T-helper 1 cell treated with Interleukin-12 subunit alpha and Interleukin-12 subunit beta and Interleukin-4 antibody, amounts not matched to agents 30 μg/mL and 1 μg/mL, for 36 hours (primary cell): Measurements from ENCODE around the gene DENND1B.
"Not testable (repeated sequence)": the region's sequence is repeated elsewhere in the genome, so short reads cannot be mapped to it uniquely, and the experiment has no call there.

Source experiments
- H3K27ac Mint-ChIP-seq: one replicate; pipeline ENCODE4 v1.8.0; 2021; ENCODE audit warnings: mild to moderate bottlenecking, mixed read lengths
- H3K27me3 Mint-ChIP-seq: one replicate; pipeline ENCODE4 v1.8.0; 2021; ENCODE audit warnings: low read depth, mixed read lengths
- H3K36me3 Mint-ChIP-seq: one replicate; pipeline ENCODE4 v1.8.0; 2021; ENCODE audit warnings: low read depth, mixed read lengths
- H3K4me1 Mint-ChIP-seq: one replicate; pipeline ENCODE4 v1.8.0; 2021; ENCODE audit warnings: low read depth, mixed read lengths
- H3K4me3 Mint-ChIP-seq: one replicate; pipeline ENCODE4 v1.8.0; 2021; ENCODE audit warnings: mild to moderate bottlenecking, moderate library complexity, mixed read lengths
- H3K9me3 Mint-ChIP-seq: one replicate; pipeline ENCODE4 v1.8.0; 2021; ENCODE audit warnings: mixed read lengths

The DENND1B gene

GRCh38 chr1:197521118-197521739 is 254.1 kb downstream of the DENND1B start:
- Mint-ChIP-seq H3K4me1 (no peaks in the 10 kb centered on the region), H3K4me3 (no peak overlapping the region), H3K36me3 (no peaks in the 10 kb centered on the region), H3K9me3 (no peaks in the 10 kb centered on the region), H3K27ac (no peak overlapping the region), H3K27me3 (no peaks in the 10 kb centered on the region)

- H3K4me1 Mint-ChIP-seq, result no peaks in the 10 kb centered on the region
- H3K27me3 Mint-ChIP-seq, result no peaks in the 10 kb centered on the region
- no peak overlapping the region for H3K27ac Mint-ChIP-seq
- H3K36me3 Mint-ChIP-seq, result no peaks in the 10 kb centered on the region
- H3K9me3 Mint-ChIP-seq, result no peaks in the 10 kb centered on the region
- H3K4me3 Mint-ChIP-seq, result no peak overlapping the region
These were observed 255.4 kb downstream of the DENND1B start for GRCh38 chr1:197519741-197520334.

GRCh38 chr1:197515421-197515820 is 259.9 kb downstream of the DENND1B start:
- Mint-ChIP-seq H3K4me3 (no peak overlapping the region), H3K4me1 (no peaks in the 10 kb centered on the region), H3K36me3 (peaks cover 9% of the 10 kb centered on the region), H3K9me3 (no peaks in the 10 kb centered on the region), H3K27ac (no peak overlapping the region), H3K27me3 (no peaks in the 10 kb centered on the region)

GRCh38 chr1:197510691-197511378 is 264.4 kb downstream of the DENND1B start:
- Mint-ChIP-seq H3K4me1 (no peaks in the 10 kb centered on the region), H3K9me3 (no peaks in the 10 kb centered on the region), H3K27me3 (no peaks in the 10 kb centered on the region), H3K36me3 (peaks cover 15% of the 10 kb centered on the region), H3K4me3 (no peak overlapping the region), H3K27ac (no peak overlapping the region)

- Mint-ChIP-seq H3K27ac (no peak overlapping the region), H3K27me3 (peaks cover 19% of the 10 kb centered on the region), H3K4me3 (no peak overlapping the region), H3K36me3 (no peaks in the 10 kb centered on the region), H3K4me1 (no peaks in the 10 kb centered on the region), H3K9me3 (no peaks in the 10 kb centered on the region)
These were observed 278.6 kb downstream of the DENND1B start for GRCh38 chr1:197496722-197497121.

GRCh38 chr1:197491505-197491904 is 283.8 kb downstream of the DENND1B start:
- H3K4me3 Mint-ChIP-seq, H3K9me3 Mint-ChIP-seq, H3K4me1 Mint-ChIP-seq, H3K36me3 Mint-ChIP-seq, H3K27ac Mint-ChIP-seq: not testable (repeated sequence)
- H3K27me3 Mint-ChIP-seq, result peaks cover 18% of the 10 kb centered on the region

GRCh38 chr1:197486946-197487345 is 288.3 kb downstream of the DENND1B start:
- Mint-ChIP-seq H3K4me3 (no peak overlapping the region), H3K27me3 (peaks cover 13% of the 10 kb centered on the region), H3K4me1 (peaks cover 2% of the 10 kb centered on the region), H3K9me3 (no peaks in the 10 kb centered on the region), H3K36me3 (no peaks in the 10 kb centered on the region), H3K27ac (no peak overlapping the region)

- no peak overlapping the region for H3K4me3 Mint-ChIP-seq
- no peaks in the 10 kb centered on the region for H3K36me3 Mint-ChIP-seq
- H3K4me1 Mint-ChIP-seq, result peaks cover 8% of the 10 kb centered on the region
- H3K27ac Mint-ChIP-seq, result no peak overlapping the region
- no peaks in the 10 kb centered on the region for H3K9me3 Mint-ChIP-seq
- H3K27me3 Mint-ChIP-seq, result peaks cover 6% of the 10 kb centered on the region
These were observed 289.5 kb downstream of the DENND1B start for GRCh38 chr1:197485790-197486189.

GRCh38 chr1:197481101-197481500 is 294.2 kb downstream of the DENND1B start:
- Mint-ChIP-seq H3K27ac (no peak overlapping the region), H3K9me3 (no peaks in the 10 kb centered on the region), H3K27me3 (no peaks in the 10 kb centered on the region), H3K4me3 (no peak overlapping the region), H3K4me1 (peaks cover 8% of the 10 kb centered on the region), H3K36me3 (no peaks in the 10 kb centered on the region)

GRCh38 chr1:197480446-197480845 is 294.8 kb downstream of the DENND1B start:
- H3K4me1 Mint-ChIP-seq, result peaks cover 6% of the 10 kb centered on the region
- no peaks in the 10 kb centered on the region for H3K36me3 Mint-ChIP-seq
- no peaks in the 10 kb centered on the region for H3K9me3 Mint-ChIP-seq
- no peak overlapping the region for H3K4me3 Mint-ChIP-seq
- H3K27me3 Mint-ChIP-seq, result no peaks in the 10 kb centered on the region
- H3K27ac Mint-ChIP-seq, result no peak overlapping the region

- H3K9me3 Mint-ChIP-seq, result no peaks in the 10 kb centered on the region
- no peak overlapping the region for H3K27ac Mint-ChIP-seq
- no peaks in the 10 kb centered on the region for H3K27me3 Mint-ChIP-seq
- no peaks in the 10 kb centered on the region for H3K36me3 Mint-ChIP-seq
- H3K4me3 Mint-ChIP-seq, result no peak overlapping the region
- peaks cover 2% of the 10 kb centered on the region for H3K4me1 Mint-ChIP-seq
These were observed 303.1 kb downstream of the DENND1B start for GRCh38 chr1:197472141-197472540.

GRCh38 chr1:197471248-197471985 is 303.9 kb downstream of the DENND1B start:
- no peaks in the 10 kb centered on the region for H3K9me3 Mint-ChIP-seq
- H3K27me3 Mint-ChIP-seq, result peaks cover 5% of the 10 kb centered on the region
- peaks cover 2% of the 10 kb centered on the region for H3K4me1 Mint-ChIP-seq
- no peak overlapping the region for H3K27ac Mint-ChIP-seq
- H3K4me3 Mint-ChIP-seq, result no peak overlapping the region
- no peaks in the 10 kb centered on the region for H3K36me3 Mint-ChIP-seq

GRCh38 chr1:197470330-197470729 is 304.9 kb downstream of the DENND1B start:
- Mint-ChIP-seq H3K36me3 (no peaks in the 10 kb centered on the region), H3K27ac (no peak overlapping the region), H3K4me1 (peaks cover 2% of the 10 kb centered on the region), H3K4me3 (no peak overlapping the region), H3K9me3 (no peaks in the 10 kb centered on the region), H3K27me3 (peaks cover 5% of the 10 kb centered on the region)

- H3K4me1 Mint-ChIP-seq, result peaks cover 2% of the 10 kb centered on the region
- no peaks in the 10 kb centered on the region for H3K36me3 Mint-ChIP-seq
- H3K27ac Mint-ChIP-seq, result no peak overlapping the region
- no peak overlapping the region for H3K4me3 Mint-ChIP-seq
- H3K27me3 Mint-ChIP-seq, result peaks cover 5% of the 10 kb centered on the region
- H3K9me3 Mint-ChIP-seq, result no peaks in the 10 kb centered on the region
These were observed 305.6 kb downstream of the DENND1B start for GRCh38 chr1:197469620-197470210.
